Measurements from ENCODE around the gene SLC45A3.

- TF ChIP-seq CTCF (IDR thresholded peaks at IDR 0.05) (no peak), ZFX (IDR thresholded peaks at IDR 0.05; ENCODE audit: borderline replicate concordance) (no peak)
Observed at GRCh38 chr1:205699416-205699815, 19.1 kb upstream of the SLC45A3 start.
